Mesenchymal stem cell (in vitro differentiated cells and primary cell): Measurements from ENCODE around the gene CRTC1.

ENCODE experiments used
- DNase-seq: peaks from one replicate; pipeline ENCODE4 v3.0.0-alpha.2; 2013
- H2AFZ ChIP-seq: one replicate; pipeline ENCODE4 v1.6.1; 2013; ENCODE audit warnings: low read depth, mild to moderate bottlenecking, control low read depth, inconsistent platforms, low read length, moderate library complexity
- H2AK5ac ChIP-seq: 2 replicates; pipeline ENCODE4 v1.6.1; 2013; ENCODE audit warnings: low read length, moderate library complexity, mild to moderate bottlenecking, inconsistent platforms; ENCODE audit not compliant: severe bottlenecking
- H2BK120ac ChIP-seq: one replicate; pipeline ENCODE4 v1.6.1; 2013; ENCODE audit warnings: low read depth, mild to moderate bottlenecking, inconsistent platforms, low read length, moderate library complexity
- H2BK12ac ChIP-seq, 2 experiments: one replicate each; pipeline ENCODE4 v1.6.1; 2013; ENCODE audit warnings: inconsistent platforms in 2 of 2, low read length in 2 of 2, mild to moderate bottlenecking in 2 of 2, moderate library complexity in 2 of 2, control low read depth in 1 of 2
- H2BK15ac ChIP-seq: one replicate; pipeline ENCODE4 v1.6.1; 2013; ENCODE audit warnings: mild to moderate bottlenecking, low read depth, inconsistent platforms; ENCODE audit not compliant: poor library complexity, severe bottlenecking
- H2BK5ac ChIP-seq: 2 replicates; pipeline ENCODE4 v1.6.1; 2013; ENCODE audit warnings: low read depth, mild to moderate bottlenecking, low read length, control low read depth, inconsistent platforms; ENCODE audit not compliant: poor library complexity, severe bottlenecking
- H3K14ac ChIP-seq, 2 experiments: one replicate each; pipeline ENCODE4 v1.6.1; 2013; ENCODE audit warnings: inconsistent platforms in 2 of 2, low read length in 2 of 2, control low read depth in 1 of 2, mild to moderate bottlenecking in 1 of 2, moderate library complexity in 1 of 2
- H3K18ac ChIP-seq, 2 experiments: one replicate each; pipeline ENCODE4 v1.6.1; 2013; ENCODE audit warnings: inconsistent platforms in 2 of 2, low read length in 2 of 2, control low read depth in 1 of 2, low read depth in 1 of 2, mild to moderate bottlenecking in 1 of 2
- H3K23ac ChIP-seq, 2 experiments: one replicate each; pipeline ENCODE4 v1.6.1; 2013; ENCODE audit warnings: inconsistent platforms in 2 of 2, low read length in 2 of 2, mild to moderate bottlenecking in 2 of 2, moderate library complexity in 2 of 2, control low read depth in 1 of 2
- H3K27ac ChIP-seq: 2 replicates; pipeline ENCODE4 v1.5.1; 2013; ENCODE audit warnings: mild to moderate bottlenecking, moderate library complexity, low read length, control low read depth, inconsistent platforms; ENCODE audit not compliant: poor library complexity, severe bottlenecking
- H3K27me3 ChIP-seq, 2 experiments: 2 replicates each; pipeline versions ENCODE4 v1.6.1 to v1.7.0; 2013; ENCODE audit warnings: low read length in 2 of 2, mild to moderate bottlenecking in 2 of 2, moderate library complexity in 2 of 2, control low read depth in 1 of 2, inconsistent platforms in 1 of 2; ENCODE audit not compliant: control insufficient read depth in 1 of 2, insufficient read depth in 1 of 2
- H3K36me3 ChIP-seq, 2 experiments: 2 replicates each; pipeline versions ENCODE4 v1.6.1 to v1.7.0; 2013; ENCODE audit warnings: low read length in 2 of 2, control low read depth in 1 of 2, inconsistent platforms in 1 of 2, low read depth in 1 of 2, mild to moderate bottlenecking in 1 of 2; ENCODE audit not compliant: insufficient read depth in 2 of 2, control insufficient read depth in 1 of 2
- H3K4ac ChIP-seq, 2 experiments: one replicate each; pipeline ENCODE4 v1.6.1; 2013; ENCODE audit warnings: inconsistent platforms in 2 of 2, low read length in 2 of 2, mild to moderate bottlenecking in 2 of 2, moderate library complexity in 2 of 2, control low read depth in 1 of 2, low read depth in 1 of 2
- H3K4me1 ChIP-seq: 2 replicates; pipeline ENCODE4 v1.6.1; 2013; ENCODE audit warnings: low read depth, low read length, control low read depth; ENCODE audit not compliant: control insufficient read depth, insufficient read depth
- H3K4me2 ChIP-seq: 2 replicates; pipeline ENCODE4 v1.6.1; 2013; ENCODE audit warnings: low read length, mild to moderate bottlenecking, inconsistent platforms; ENCODE audit not compliant: poor library complexity, severe bottlenecking
- H3K4me3 ChIP-seq, 2 experiments: 2 replicates each; pipeline versions ENCODE4 v1.5.1 to v1.7.0; 2013; ENCODE audit warnings: low read length in 2 of 2, mild to moderate bottlenecking in 2 of 2, control low read depth in 1 of 2, low read depth in 1 of 2; ENCODE audit not compliant: insufficient read depth in 1 of 2
- H3K79me1 ChIP-seq: replicated peaks from 2 replicates; pipeline ENCODE4 v1.6.1; 2013; ENCODE audit warnings: mild to moderate bottlenecking, control low read depth, low read length, inconsistent platforms; ENCODE audit not compliant: poor library complexity, severe bottlenecking
- H3K9ac ChIP-seq: 2 replicates; pipeline ENCODE4 v1.7.0; 2013; ENCODE audit warnings: mild to moderate bottlenecking, low read length, moderate library complexity
- H3K9me3 ChIP-seq: 2 replicates; pipeline ENCODE4 v1.7.0; 2013; ENCODE audit warnings: mild to moderate bottlenecking, low read length; ENCODE audit not compliant: control insufficient read depth
- H4K8ac ChIP-seq: one replicate; pipeline ENCODE4 v1.6.1; 2013; ENCODE audit warnings: inconsistent platforms, mild to moderate bottlenecking, low read length, moderate library complexity
- H4K91ac ChIP-seq: one replicate; pipeline ENCODE4 v1.6.1; 2013; ENCODE audit warnings: mild to moderate bottlenecking, low read length, inconsistent platforms
- WGBS: methylation state at CpG from one replicate; pipeline ENCODE4 v1.1.7; 2013; ENCODE audit warnings: mixed read lengths; 5-methylcytosine and 5-hydroxymethylcytosine counted together

The CRTC1 gene

GRCh38 chr19:18636183-18636968 is 47.1 kb upstream of the CRTC1 start:
- peak overlapping the region; percentile 45 for H4K8ac ChIP-seq
- H3K4me3 ChIP-seq = peak overlapping the region; percentile 73 to 77
- no peak overlapping the region for H3K14ac ChIP-seq
- H2BK120ac ChIP-seq = peak overlapping the region; percentile 27
- H2BK5ac ChIP-seq = no peak overlapping the region
- peak overlapping the region; percentile 70 to 74 for H3K18ac ChIP-seq
- peaks cover 17% of the 10 kb centered on the region for H3K4me1 ChIP-seq
- 1% methylated on average over 43 of the region's 44 CpGs for WGBS
- H4K91ac ChIP-seq = peak overlapping the region; percentile 62
- peak overlapping the region; percentile 46 for H2BK15ac ChIP-seq
- no peak overlapping the region for H3K27ac ChIP-seq
- H3K36me3 ChIP-seq = no peaks in the 10 kb centered on the region
- peak overlapping the region; percentile 41 for H3K9ac ChIP-seq
- H3K23ac ChIP-seq = no peak overlapping the region
- H2AK5ac ChIP-seq = no peak overlapping the region
- peak overlapping the region; percentile 46 for H3K4me2 ChIP-seq
- H2BK12ac ChIP-seq = peak overlapping the region; percentile 59 to 70
- H2AFZ ChIP-seq = no peak overlapping the region
- DNase-seq = peak; percentile 98
- H3K79me1 ChIP-seq = peaks cover 12% of the 10 kb centered on the region
- H3K9me3 ChIP-seq = no peaks in the 10 kb centered on the region
- H3K27me3 ChIP-seq = peaks cover 0 to 5% of the 10 kb centered on the region in 2 experiments
- no peak overlapping the region for H3K4ac ChIP-seq

GRCh38 chr19:18636969-18637629 is 46.4 kb upstream of the CRTC1 start, which contains the start of gene KLHL26:
KLHL26 (plus strand) TSS chr19:18637028; CDS start chr19:18637055, 27 bp downstream.
- H3K36me3 ChIP-seq = no peaks in the 10 kb centered on the region
- peak within 1 kb of the TSS; percentile 62 for H2BK15ac ChIP-seq
- H4K8ac ChIP-seq = peak within 1 kb of the TSS; percentile 94
- peak within 1 kb of the TSS; percentile 74 to 83 for H3K18ac ChIP-seq
- no peak within 1 kb of the TSS for H2AK5ac ChIP-seq
- peaks cover 17% of the 10 kb centered on the region for H3K4me1 ChIP-seq
- no peak within 1 kb of the TSS for H2BK5ac ChIP-seq
- H3K27me3 ChIP-seq = peaks cover 0 to 5% of the 10 kb centered on the region in 2 experiments
- peak within 1 kb of the TSS; percentile 73 to 91 for H3K4me3 ChIP-seq
- peak within 1 kb of the TSS; percentile 73 to 86 for H3K4ac ChIP-seq
- H3K27ac ChIP-seq = no peak within 1 kb of the TSS
- peak within 1 kb of the TSS; percentile 59 to 70 for H2BK12ac ChIP-seq
- no peaks in the 10 kb centered on the region for H3K9me3 ChIP-seq
- H2BK120ac ChIP-seq = peak within 1 kb of the TSS; percentile 39
- peak within 1 kb of the TSS; percentile 92 for H3K4me2 ChIP-seq
- no peak for DNase-seq
- H3K79me1 ChIP-seq = peaks cover 12% of the 10 kb centered on the region
- 7% methylated on average over 47 of the region's 47 CpGs for WGBS
- peak within 1 kb of the TSS; percentile 90 for H3K9ac ChIP-seq
- H3K23ac ChIP-seq = peak within 1 kb of the TSS in 1 of 2 experiments; percentile 86
- H3K14ac ChIP-seq = peak within 1 kb of the TSS in 1 of 2 experiments; percentile 23
- H2AFZ ChIP-seq = peak within 1 kb of the TSS; percentile 20
- peak within 1 kb of the TSS; percentile 62 for H4K91ac ChIP-seq

- H3K9ac ChIP-seq = peak overlapping the region; percentile 90
- no peak overlapping the region for H2AFZ ChIP-seq
- no peaks in the 10 kb centered on the region for H3K9me3 ChIP-seq
- H3K4me1 ChIP-seq = peaks cover 17% of the 10 kb centered on the region
- no peak overlapping the region for H3K27ac ChIP-seq
- H3K18ac ChIP-seq = no peak overlapping the region
- no peaks in the 10 kb centered on the region for H3K36me3 ChIP-seq
- H3K79me1 ChIP-seq = peaks cover 14% of the 10 kb centered on the region
- peaks cover 0 to 5% of the 10 kb centered on the region in 2 experiments for H3K27me3 ChIP-seq
- H3K14ac ChIP-seq = no peak overlapping the region
- no peak overlapping the region for H3K23ac ChIP-seq
- peak overlapping the region in 1 of 2 experiments; percentile 91 for H3K4me3 ChIP-seq
- H3K4me2 ChIP-seq = peak overlapping the region; percentile 92
- no peak overlapping the region for H2BK120ac ChIP-seq
- H2BK12ac ChIP-seq = no peak overlapping the region
- H2BK15ac ChIP-seq = peak overlapping the region; percentile 62
- H4K91ac ChIP-seq = no peak overlapping the region
- H3K4ac ChIP-seq = no peak overlapping the region
- no peak overlapping the region for H4K8ac ChIP-seq
- no peak overlapping the region for H2AK5ac ChIP-seq
- no peak for DNase-seq
- WGBS = 91% methylated on average over 2 of the region's 3 CpGs
- H2BK5ac ChIP-seq = no peak overlapping the region
Observed at GRCh38 chr19:18637673-18638630, 45.5 kb upstream of the CRTC1 start.
